Measurements from ENCODE around the gene CRACDL.

CRACDL gene

GRCh38 chr2:98815795-98816194 is 120.2 kb downstream of the CRACDL start:
- no peak for TF ChIP-seq CTCF (IDR thresholded peaks at IDR 0.05; ENCODE audit: low read depth, low read length)
- H3K4me3 ChIP-seq (ENCODE audit: low read depth, low read length), result no peak overlapping the region

- no peak for TF ChIP-seq CTCF (IDR thresholded peaks at IDR 0.05; ENCODE audit: low read depth, low read length)
These were observed 124.3 kb downstream of the CRACDL start for GRCh38 chr2:98811766-98812165.

GRCh38 chr2:98810588-98810928 is 125.5 kb downstream of the CRACDL start:
- H3K4me3 ChIP-seq (ENCODE audit: low read depth, low read length), result no peak overlapping the region

More at GRCh38 chr2:98811766-98812165, 124.3 kb downstream of the CRACDL start:
- H3K4me3 ChIP-seq (ENCODE audit: low read depth, low read length), result no peak overlapping the region

GRCh38 chr2:98809878-98810587 is 126.0 kb downstream of the CRACDL start:
- no peak for TF ChIP-seq CTCF (IDR thresholded peaks at IDR 0.05; ENCODE audit: low read depth, low read length)
- no peak overlapping the region for H3K4me3 ChIP-seq (ENCODE audit: low read depth, low read length)

More at GRCh38 chr2:98810588-98810928, 125.5 kb downstream of the CRACDL start:
- TF ChIP-seq CTCF (IDR thresholded peaks at IDR 0.05; ENCODE audit: low read depth, low read length), result no peak

- no peak for TF ChIP-seq CTCF (IDR thresholded peaks at IDR 0.05; ENCODE audit: low read depth, low read length)
- H3K4me3 ChIP-seq (ENCODE audit: low read depth, low read length), result no peak overlapping the region
These were observed 126.9 kb downstream of the CRACDL start for GRCh38 chr2:98809116-98809515.

GRCh38 chr2:98808546-98808945 is 127.5 kb downstream of the CRACDL start:
- TF ChIP-seq CTCF (IDR thresholded peaks at IDR 0.05; ENCODE audit: low read depth, low read length), result no peak
- H3K4me3 ChIP-seq (ENCODE audit: low read depth, low read length), result no peak overlapping the region

GRCh38 chr2:98807929-98808328 is 128.1 kb downstream of the CRACDL start:
- no peak for TF ChIP-seq CTCF (IDR thresholded peaks at IDR 0.05; ENCODE audit: low read depth, low read length)
- no peak overlapping the region for H3K4me3 ChIP-seq (ENCODE audit: low read depth, low read length)
